Gastrocnemius medialis (tissue), 4 donors: ENCODE measurements around the gene RBMS3. TPM values are rescaled to one million over a fixed set of nuclear protein-coding genes. Genes with fewer than 3 reads are reported as not detected.

Source experiments
- ATAC-seq, 2 donors: fragments of 150-250 bp; one replicate each; pipeline ENCODE4 v1.9.1; 2016
- DNase-seq, 2 donors: peaks; one replicate each; pipeline ENCODE4 v3.0.0-alpha.2; 2019
- H3K27ac ChIP-seq, 4 donors: fragments of 200-600 bp; sonication (generic); 1 replicate in 1 of 4; 2 replicates in 3 of 4; pipeline ENCODE4 v1.5.1; 2016 to 2018; ENCODE audit warnings: mild to moderate bottlenecking in 2 of 4, moderate library complexity in 1 of 4
- H3K27me3 ChIP-seq, 3 donors: fragments of 200-600 bp; sonication (generic) in 2 of 3; 1 replicate in 1 of 3; 2 replicates in 2 of 3; pipeline versions ENCODE4 v1.5.1 to v1.6.0; 2016 to 2019; ENCODE audit warnings: mild to moderate bottlenecking in 1 of 3, moderate library complexity in 1 of 3
- H3K36me3 ChIP-seq, 2 donors: fragments of 200-600 bp; sonication (generic) in 1 of 2; one replicate each; pipeline ENCODE4 v1.5.1; 2017 to 2018
- H3K4me1 ChIP-seq, 2 donors: fragments of 200-600 bp; sonication (generic) in 1 of 2; one replicate each; pipeline ENCODE4 v1.5.1; 2016 to 2017; ENCODE audit warnings: mild to moderate bottlenecking in 2 of 2
- H3K4me3 ChIP-seq, 4 donors: fragments of 200-600 bp; sonication (generic) in 3 of 4; 1 replicate in 1 of 4; 2 replicates in 3 of 4; pipeline ENCODE4 v1.5.1; 2016 to 2019; ENCODE audit warnings: mild to moderate bottlenecking in 2 of 4
- H3K9me3 ChIP-seq, 3 donors: fragments of 200-600 bp; sonication (generic) in 2 of 3; 1 replicate in 1 of 3; 2 replicates in 2 of 3; pipeline ENCODE4 v1.5.1; 2016 to 2019
- POLR2A ChIP-seq, 2 donors: fragments of 450-650 bp; IDR thresholded peaks; one replicate each; pipeline ENCODE4 v1.6.1; 2017; ENCODE audit warnings: antibody characterized with exemption in 2 of 2, mild to moderate bottlenecking in 2 of 2, moderate library complexity in 2 of 2
- in situ Hi-C, 4 donors: fragments of 200-750 bp; cut with MboI; loops; one replicate each; pipeline versions ENCODE4 v1.15.0 to v1.8.0; 2017; ENCODE audit warnings: low sequenced_read_pairs in 4 of 4
- intact Hi-C: fragments of 100-400 bp; cut with DNase I; formaldehyde crosslinking; loops from one replicate; pipeline ENCODE4 v1.15.1; 2023; ENCODE audit warnings: low total_unique reads
- total RNA-seq, 4 donors: library from RNA; depleted of rRNA; stranded (reverse); fragments of >200 nt; gene quantifications; one replicate each; pipeline versions ENCODE4 v1.1.0 to v1.2.3, GENCODE V29; 2016
- TF ChIP-seq, protein P1 (sequence below), 5 experiments: fragments of 450-650 bp in 3 of 5; fragments of 200-600 bp in 2 of 5; sonication (generic) in 2 of 5; IDR thresholded peaks in 4 of 5; conservative IDR thresholded peaks in 1 of 5; 1 replicate in 4 of 5; 2 replicates in 1 of 5; pipeline ENCODE4 v1.5.1; 2016 to 2019; ENCODE audit warnings: antibody characterized with exemption in 5 of 5, mild to moderate bottlenecking in 3 of 5, moderate library complexity in 3 of 5

The RBMS3 gene
- total RNA-seq, 4 donors from 2014 or later = 16.1 to 38.8 (median 22.7) TPM

- TF ChIP-seq, protein P1, sequence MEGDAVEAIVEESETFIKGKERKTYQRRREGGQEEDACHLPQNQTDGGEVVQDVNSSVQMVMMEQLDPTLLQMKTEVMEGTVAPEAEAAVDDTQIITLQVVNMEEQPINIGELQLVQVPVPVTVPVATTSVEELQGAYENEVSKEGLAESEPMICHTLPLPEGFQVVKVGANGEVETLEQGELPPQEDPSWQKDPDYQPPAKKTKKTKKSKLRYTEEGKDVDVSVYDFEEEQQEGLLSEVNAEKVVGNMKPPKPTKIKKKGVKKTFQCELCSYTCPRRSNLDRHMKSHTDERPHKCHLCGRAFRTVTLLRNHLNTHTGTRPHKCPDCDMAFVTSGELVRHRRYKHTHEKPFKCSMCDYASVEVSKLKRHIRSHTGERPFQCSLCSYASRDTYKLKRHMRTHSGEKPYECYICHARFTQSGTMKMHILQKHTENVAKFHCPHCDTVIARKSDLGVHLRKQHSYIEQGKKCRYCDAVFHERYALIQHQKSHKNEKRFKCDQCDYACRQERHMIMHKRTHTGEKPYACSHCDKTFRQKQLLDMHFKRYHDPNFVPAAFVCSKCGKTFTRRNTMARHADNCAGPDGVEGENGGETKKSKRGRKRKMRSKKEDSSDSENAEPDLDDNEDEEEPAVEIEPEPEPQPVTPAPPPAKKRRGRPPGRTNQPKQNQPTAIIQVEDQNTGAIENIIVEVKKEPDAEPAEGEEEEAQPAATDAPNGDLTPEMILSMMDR (IDR thresholded peaks at IDR 0.05 in 4 of 5, conservative IDR thresholded peaks at IDR 0.05 in 1 of 5) = no peak
- TF ChIP-seq POLR2A (IDR thresholded peaks at IDR 0.05) = no peak
- peaks cover 25 to 45% of the 10 kb centered on the region in 2 donors for H3K4me1 ChIP-seq
Observed at GRCh38 chr3:29283231-29284119, 2.6 kb downstream of the RBMS3 start.

GRCh38 chr3:29284497-29284896, 3.6 kb downstream of the RBMS3 start:
- Histone ChIP-seq H3K4me1 (peaks cover 26 to 45% of the 10 kb centered on the region in 2 donors), H3K4me3 (peak overlapping the region; percentile 67 to 83 (median 72)), H3K27me3 (no peaks in the 10 kb centered on the region), H3K36me3 (no peaks in the 10 kb centered on the region), H3K9me3 (no peaks in the 10 kb centered on the region), H3K27ac (peak overlapping the region; percentile 83 to 90 (median 89))
- in situ Hi-C loops = loop anchor here in 3 of 4 donors (10.0 to 25.0 kb wide), 2 partner anchors 240 to 478 kb away; no protein-coding TSS in a partner anchor
- DNase-seq (no peak), ATAC-seq (no peak)
- intact Hi-C loops = loop anchor here (5.0 to 10.0 kb wide), 5 partner anchors 243 to 940 kb away; partner anchors contain the start of genes AZI2 and ZCWPW2
- no peak for TF ChIP-seq POLR2A (IDR thresholded peaks at IDR 0.05)
- TF ChIP-seq, protein P1 (IDR thresholded peaks at IDR 0.05 in 4 of 5, conservative IDR thresholded peaks at IDR 0.05 in 1 of 5) = no peak

More at GRCh38 chr3:29283231-29284119, 2.6 kb downstream of the RBMS3 start:
- ATAC-seq = no peak
- Histone ChIP-seq H3K27ac (peak overlapping the region; percentile 83 to 90 (median 89)), H3K36me3 (no peaks in the 10 kb centered on the region), H3K27me3 (no peaks in the 10 kb centered on the region), H3K9me3 (no peaks in the 10 kb centered on the region), H3K4me3 (peak overlapping the region; percentile 67 to 83 (median 72))
- intact Hi-C loops = loop anchor here (5.0 to 10.0 kb wide), 5 partner anchors 244 to 939 kb away; partner anchors contain the start of genes AZI2 and ZCWPW2
- no peak for DNase-seq
- in situ Hi-C loops = loop anchor here in 3 of 4 donors (10.0 to 25.0 kb wide), 2 partner anchors 241 to 479 kb away; no protein-coding TSS in a partner anchor

DNA sequence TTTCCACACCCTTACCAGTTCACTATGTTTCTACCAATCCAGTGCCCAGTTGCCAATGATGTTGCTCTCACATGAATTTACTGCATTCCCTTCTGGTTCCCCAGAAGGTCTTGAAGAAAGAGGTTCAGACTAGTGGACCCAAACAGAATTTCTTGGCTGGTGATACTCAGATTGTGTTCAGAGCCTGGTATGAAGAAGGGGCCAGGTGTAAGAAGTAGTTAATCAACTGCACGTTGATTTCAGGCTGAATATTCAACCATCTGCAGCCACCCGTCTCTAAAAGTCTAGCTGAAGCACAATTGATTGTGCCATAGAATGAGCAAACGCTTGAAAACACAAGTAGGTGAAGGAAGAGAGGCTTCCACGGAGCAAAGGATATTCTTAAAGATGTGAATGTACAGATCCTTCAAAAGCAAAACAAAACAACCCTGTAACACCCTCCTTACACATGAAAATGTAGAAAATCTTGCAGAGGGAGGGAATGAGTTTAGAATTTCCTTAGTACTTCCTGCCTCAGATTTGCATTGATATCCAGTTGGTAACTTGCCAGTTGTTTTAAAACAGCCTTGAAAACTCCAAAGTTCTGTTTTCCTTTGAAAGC, 4.7 kb downstream of the RBMS3 start:
- ATAC-seq = peak; percentile 3
- H3K27me3 ChIP-seq = no peaks in the 10 kb centered on the region
- no peak for DNase-seq
- no peaks in the 10 kb centered on the region for H3K9me3 ChIP-seq
- in situ Hi-C loops (loop anchor here in 3 of 4 donors (10.0 to 25.0 kb wide), 2 partner anchors 239 to 477 kb away; no protein-coding TSS in a partner anchor), intact Hi-C loops (loop anchor here (5.0 to 10.0 kb wide), 4 partner anchors 37 to 941 kb away; partner anchors contain the start of genes AZI2 and ZCWPW2)
- no peaks in the 10 kb centered on the region for H3K36me3 ChIP-seq
- H3K27ac ChIP-seq = peak overlapping the region; percentile 83 to 90 (median 89)
- no peak for TF ChIP-seq POLR2A (IDR thresholded peaks at IDR 0.05)
- TF ChIP-seq, protein P1 (IDR thresholded peaks at IDR 0.05 in 4 of 5, conservative IDR thresholded peaks at IDR 0.05 in 1 of 5) = peak in 1 of 5 experiments; percentile 13
- H3K4me3 ChIP-seq = peak overlapping the region; percentile 53 to 83 (median 68)
- H3K4me1 ChIP-seq = peaks cover 33 to 49% of the 10 kb centered on the region in 2 donors

- H3K27me3 ChIP-seq = no peaks in the 10 kb centered on the region
- in situ Hi-C loops = loop anchor here in 3 of 4 donors (10.0 to 25.0 kb wide), 2 partner anchors 238 to 476 kb away; no protein-coding TSS in a partner anchor
- no peaks in the 10 kb centered on the region for H3K9me3 ChIP-seq
- DNase-seq (no peak), ATAC-seq (no peak)
- peak overlapping the region; percentile 83 to 90 (median 89) for H3K27ac ChIP-seq
- no peaks in the 10 kb centered on the region for H3K36me3 ChIP-seq
- peaks cover 42 to 60% of the 10 kb centered on the region in 2 donors for H3K4me1 ChIP-seq
- peak overlapping the region; percentile 53 to 83 (median 68) for H3K4me3 ChIP-seq
- intact Hi-C loops = loop anchor here (5.0 to 10.0 kb wide), 4 partner anchors 36 to 942 kb away; partner anchors contain the start of genes AZI2 and ZCWPW2
- no peak for TF ChIP-seq POLR2A (IDR thresholded peaks at IDR 0.05)
- TF ChIP-seq, protein P1 (IDR thresholded peaks at IDR 0.05 in 4 of 5, conservative IDR thresholded peaks at IDR 0.05 in 1 of 5) = no peak
Observed at GRCh38 chr3:29286478-29287240, 5.8 kb downstream of the RBMS3 start.
